K562 (cell line): ENCODE data around the gene PRKG1.

Experiments
- KDM1A ChIP-seq, 2 experiments: fragments of 450-650 bp; IDR thresholded peaks; 2 replicates each; pipeline ENCODE4 v1.6.1; 2016; ENCODE audit warnings: mild to moderate bottlenecking in 2 of 2
- MEF2D ChIP-seq: conservative IDR thresholded peaks from 2 replicates; pipeline ENCODE4 v1.6.1; 2016; ENCODE audit warnings: low read depth, missing genetic modification characterization, missing compliant biosample characterization
- POLR2AphosphoS5 ChIP-seq: IDR thresholded peaks from 2 replicates; pipeline ENCODE4 v1.6.1; 2011; ENCODE audit warnings: mild to moderate bottlenecking, low read depth, low read length, moderate library complexity; ENCODE audit not compliant: control insufficient read depth, insufficient read depth
- RERE ChIP-seq: sonication (generic); formaldehyde crosslinking; IDR thresholded peaks from 2 replicates; pipeline ENCODE4 v1.8.0; 2023; ENCODE audit warnings: missing genetic modification reagents, mild to moderate bottlenecking, borderline replicate concordance
- TBP ChIP-seq: optimal IDR thresholded peaks from 2 replicates; pipeline ENCODE3; 2011; ENCODE audit warnings: low read depth, low read length, improper control_type of control experiment
- TFAM ChIP-seq: fragments of 250-450 bp; sonication (Bioruptor Pico); conservative IDR thresholded peaks from 2 replicates; pipeline ENCODE4 v1.5.0; 2021; ENCODE audit warnings: mild to moderate bottlenecking, moderate library complexity
- ZFP36 ChIP-seq: fragments of 150-350 bp; IDR thresholded peaks from 2 replicates; pipeline ENCODE4 v1.6.1; 2018; ENCODE audit warnings: low read length, low read depth; ENCODE audit not compliant: partially characterized antibody

GRCh38 chr10:51239006-51239405 lies 164.7 kb downstream of the PRKG1 start:
- TF ChIP-seq TFAM (CRISPR knock-in tag) (no peak), RERE (CRISPR knock-in tag) (no peak), KDM1A (IDR thresholded peaks at IDR 0.05) (no peak), ZFP36 (no peak), POLR2AphosphoS5 (no peak), TBP (no peak), MEF2D (tag) (no peak)
